Psoas muscle (tissue), 8 donors: ENCODE results near the gene PAN2. TPM values are rescaled to one million over a fixed set of nuclear protein-coding genes. Genes with fewer than 3 reads are reported as not detected.
"Not testable (repeated sequence)": the region's sequence is repeated elsewhere in the genome, so short reads cannot be mapped to it uniquely, and the experiment has no call there.

Experiments used
- ATAC-seq, 4 donors: fragments of 200-7000 bp; cut with Tn5 transposase; one replicate each; pipeline ENCODE4 v1.9.1; 2020; ENCODE audit warnings: moderate library complexity in 3 of 4, mild to moderate bottlenecking in 2 of 4
- DNase-seq, 2 donors: peaks; one replicate each; pipeline ENCODE4 v3.0.0-alpha.2; 2020
- H3K27ac ChIP-seq: fragments of 200-600 bp; one replicate; pipeline ENCODE4 v1.8.0; 2022
- H3K27me3 ChIP-seq, 3 donors: fragments of 200-600 bp in 1 of 3; one replicate each; pipeline versions ENCODE4 v1.6.1 to v1.8.0; 2013 to 2022; ENCODE audit warnings: low read length in 2 of 3, mild to moderate bottlenecking in 2 of 3, moderate library complexity in 1 of 3; ENCODE audit not compliant: insufficient read depth in 3 of 3
- H3K36me3 ChIP-seq, 2 donors: fragments of 200-600 bp in 1 of 2; one replicate each; pipeline versions ENCODE4 v1.6.1 to v1.8.0; 2013 to 2022; ENCODE audit warnings: low read depth in 1 of 2, mild to moderate bottlenecking in 1 of 2, moderate library complexity in 1 of 2; ENCODE audit not compliant: insufficient read depth in 1 of 2
- H3K4me1 ChIP-seq: fragments of 200-600 bp; one replicate; pipeline ENCODE4 v1.8.0; 2022
- H3K4me3 ChIP-seq: fragments of 200-600 bp; one replicate; pipeline ENCODE4 v1.8.0; 2022; ENCODE audit warnings: mild to moderate bottlenecking
- H3K9me3 ChIP-seq: fragments of 200-600 bp; one replicate; pipeline ENCODE4 v1.8.0; 2022
- CTCF ChIP-seq: fragments of 200-600 bp; IDR thresholded peaks from one replicate; pipeline ENCODE4 v1.8.0; 2022; ENCODE audit warnings: antibody characterized with exemption
- WGBS, 3 donors: extraction: QIAGEN DNeasy Blood & Tissue Kit; methylation state at CpG; one replicate each; pipeline versions ENCODE4 v1.1.6 to v1.1.7; 2013; 5-methylcytosine and 5-hydroxymethylcytosine counted together
- intact Hi-C, 2 donors: fragments of 100-400 bp; cut with DNase I; formaldehyde crosslinking; loops; one replicate each; pipeline versions ENCODE4 v1.11.0 to v1.14.2; 2022
- polyA plus RNA-seq, 3 donors: library from polyadenylated mRNA; stranded (reverse); fragments of 200-250 nt; gene quantifications; one replicate each; pipeline ENCODE4 v1.2.3, GENCODE V29; 2013
- total RNA-seq, 4 donors: library from RNA; stranded (reverse); fragmentation: NEBNext Ultra II Directional in 2 of 4; extraction: Animal tissue kit (Norgen Biotek cat#: 25700) in 2 of 4; gene quantifications; one replicate each; pipeline versions ENCODE4 v1.2.1 to v1.2.4, GENCODE V29; 2021 to 2023
- donor health status: healthy with polysubstance abuse.
- donor health status: DM: no; HTN: no; CAD: no; lungs with moderate emphysema.
- donor health status: Bipolar disorder and iron deficiency.
- donor health status: healthy.
- donor health status: DM: yes; HTN: yes; CAD: no.
- donor health status: DM: no; HTN: no; CAD: no.
- donor health status: DM: no; HTN: no; CAD: no.
- donor health status: DM: yes; HTN: yes; CAD: no.

Gene PAN2
- total and polyA plus RNA-seq, 7 donors: 17.3 to 37.5 (median 25.9) TPM

GRCh38 chr12:56324206-56324605 lies 9.6 kb downstream of the PAN2 start:
- H3K4me3 ChIP-seq: no peak overlapping the region
- no peak overlapping the region for H3K27ac ChIP-seq
- no peak for TF ChIP-seq CTCF
- H3K27me3 ChIP-seq: no peaks in the 10 kb centered on the region
- intact Hi-C loops: no loop called here
- H3K4me1 ChIP-seq: no peaks in the 10 kb centered on the region
- H3K36me3 ChIP-seq: peaks cover 5 to 97% of the 10 kb centered on the region in 2 donors
- 77 to 89% (median 80%) methylated on average over 6 of the region's 6 CpGs for WGBS, 3 donors
- DNase-seq: no peak
- no peak for ATAC-seq
- no peaks in the 10 kb centered on the region for H3K9me3 ChIP-seq

GRCh38 chr12:56321610-56322009 lies 12.2 kb downstream of the PAN2 start:
- H3K4me1 ChIP-seq, H3K9me3 ChIP-seq, DNase-seq, H3K27ac ChIP-seq, H3K4me3 ChIP-seq, ATAC-seq, H3K27me3 ChIP-seq, intact Hi-C loops: not testable (repeated sequence)
- WGBS, 3 donors: 90 to 94% (median 93%) methylated on average over 8 of the region's 8 CpGs
- peaks cover 6 to 93% of the 10 kb centered on the region in 2 donors for H3K36me3 ChIP-seq

- peaks cover 6% of the 10 kb centered on the region for H3K4me1 ChIP-seq
- no peak for TF ChIP-seq CTCF
- DNase-seq (no peak), ATAC-seq (no peak)
- intact Hi-C loops: no loop called here
- no peak overlapping the region for H3K27ac ChIP-seq
- WGBS, 3 donors: 88 to 93% (median 89%) methylated on average over 2 of the region's 2 CpGs
- peaks cover 6 to 88% of the 10 kb centered on the region in 2 donors for H3K36me3 ChIP-seq
- no peaks in the 10 kb centered on the region for H3K27me3 ChIP-seq
- H3K9me3 ChIP-seq: no peaks in the 10 kb centered on the region
- H3K4me3 ChIP-seq: no peak overlapping the region
Measured at GRCh38 chr12:56321027-56321426, 12.8 kb downstream of the PAN2 start.

GRCh38 chr12:56317675-56318074 lies 16.1 kb downstream of the PAN2 start:
- H3K27me3 ChIP-seq: no peaks in the 10 kb centered on the region
- ATAC-seq: no peak
- H3K9me3 ChIP-seq: no peaks in the 10 kb centered on the region
- no peak overlapping the region for H3K27ac ChIP-seq
- intact Hi-C loops: no loop called here
- no peak for TF ChIP-seq CTCF
- peaks cover 13% of the 10 kb centered on the region for H3K4me1 ChIP-seq
- WGBS, 3 donors: 93 to 100% (median 95%) methylated on average over 3 of the region's 3 CpGs
- peaks cover 6 to 74% of the 10 kb centered on the region in 2 donors for H3K36me3 ChIP-seq
- DNase-seq: no peak
- H3K4me3 ChIP-seq: no peak overlapping the region

GRCh38 chr12:56315622-56316473 lies 18.0 kb downstream of the PAN2 start, which contains the start of gene CNPY2:
Gene CNPY2 (minus strand): TSS chr12:56315988. CDS start chr12:56315217, 771 bp downstream.
- Histone ChIP-seq H3K4me3 (peak within 1 kb of the TSS; percentile 93), H3K27me3 (no peaks in the 10 kb centered on the region), H3K9me3 (no peaks in the 10 kb centered on the region), H3K36me3 (peaks cover 9 to 69% of the 10 kb centered on the region in 2 donors), H3K27ac (peak within 1 kb of the TSS; percentile 96), H3K4me1 (peaks cover 13% of the 10 kb centered on the region)
- 0 to 1% (median 0%) methylated on average over 60 to 62 of the region's 62 CpGs for WGBS, 3 donors
- ATAC-seq: peak; percentile 92 to 93 (median 92)
- TF ChIP-seq CTCF: peak; percentile 20
- DNase-seq: peak; percentile 97 to 98
- intact Hi-C loops: no loop called here
